Lower leg skin (tissue), 4 donors: ENCODE results near the gene PERM1. TPM values are rescaled to one million over a fixed set of nuclear protein-coding genes. Genes with fewer than 3 reads are reported as not detected.
A peak's percentile ranks its signal among the peaks of the same experiment; 100 is the strongest.
"Not testable (repeated sequence)": the region's sequence is repeated elsewhere in the genome, so short reads cannot be mapped to it uniquely, and the experiment has no call there.

Source experiments
- DNase-seq, 2 donors: peaks; one replicate each; pipeline ENCODE4 v3.0.0-alpha.2; 2019; ENCODE audit warnings: low spot score in 2 of 2
- H3K4me3 ChIP-seq: fragments of 200-600 bp; sonication (generic); 2 replicates; pipeline ENCODE4 v1.5.1; 2017; ENCODE audit warnings: mild to moderate bottlenecking, low read depth; ENCODE audit not compliant: poor library complexity, severe bottlenecking
- POLR2A ChIP-seq, 2 donors: fragments of 450-650 bp; IDR thresholded peaks; one replicate each; pipeline ENCODE4 v1.6.1; 2016 to 2017; ENCODE audit warnings: antibody characterized with exemption in 2 of 2, mild to moderate bottlenecking in 1 of 2, moderate library complexity in 1 of 2
- WGBS, 2 donors: methylation state at CpG; one replicate each; pipeline ENCODE4 v1.1.5; 2018; 5-methylcytosine and 5-hydroxymethylcytosine counted together
- intact Hi-C: fragments of 100-400 bp; cut with DNase I; formaldehyde crosslinking; loops from one replicate; pipeline ENCODE4 v1.15.0; 2023; ENCODE audit warnings: low total_unique reads
- total RNA-seq, 4 donors: library from RNA; depleted of rRNA; stranded (reverse); fragments of >200 nt; gene quantifications; one replicate each; pipeline ENCODE4 v1.1.0, GENCODE V29; 2016
- TF ChIP-seq, protein P1 (sequence below), 3 donors: fragments of 450-650 bp; IDR thresholded peaks; one replicate each; pipeline ENCODE4 v1.5.1; 2016; ENCODE audit warnings: antibody characterized with exemption in 3 of 3, mild to moderate bottlenecking in 3 of 3, moderate library complexity in 2 of 3

Gene PERM1
- total RNA-seq, 4 donors from 2014 or later: 0.17 to 0.46 (median 0.29) TPM; not detected in 1

DNA sequence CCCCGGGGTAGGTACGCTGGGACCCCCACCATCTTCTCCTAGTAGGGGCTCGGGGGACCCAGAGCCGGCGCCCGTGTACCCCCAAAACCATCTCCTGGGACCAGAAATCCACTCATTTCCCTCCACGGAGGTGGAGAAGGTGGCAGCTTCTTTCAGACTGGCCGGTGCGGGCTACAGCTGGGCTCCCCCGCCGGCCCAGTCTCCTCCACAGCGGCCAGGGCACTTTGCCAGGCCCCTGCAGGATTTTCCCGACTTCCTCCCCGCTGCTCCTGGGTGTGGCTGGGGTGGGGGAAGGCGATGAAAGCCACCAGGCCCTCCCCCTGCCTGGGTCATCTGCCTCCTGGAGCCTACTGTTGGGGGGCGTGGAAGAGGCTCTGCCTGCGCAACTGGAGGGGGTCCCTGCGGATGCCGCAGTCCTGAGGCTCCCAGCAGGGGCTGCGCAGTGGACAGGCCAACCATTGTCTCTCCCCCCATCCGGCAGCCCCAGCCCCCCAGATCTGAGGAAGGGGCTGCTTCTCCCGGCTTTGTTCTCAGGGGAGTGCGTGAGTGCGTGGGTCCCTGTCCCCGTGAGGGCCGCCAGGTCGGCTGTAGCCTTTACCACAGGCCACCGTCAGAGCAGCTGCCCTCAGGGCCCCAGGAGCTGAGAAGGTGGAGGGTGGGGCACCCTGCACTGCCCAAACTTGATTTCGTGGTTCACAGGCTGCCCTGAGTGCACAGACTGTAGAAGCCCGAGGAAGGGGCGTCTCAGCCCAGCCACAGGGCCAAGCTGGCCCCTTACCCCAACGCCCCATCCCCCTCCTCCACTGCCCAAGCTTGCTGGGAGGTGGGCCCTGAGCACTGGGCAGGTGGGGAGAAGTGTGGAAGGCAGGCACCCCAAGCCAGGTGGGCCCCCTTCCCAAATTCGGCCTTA is 39.4 kb upstream of the PERM1 start:
- TF ChIP-seq, protein P1, sequence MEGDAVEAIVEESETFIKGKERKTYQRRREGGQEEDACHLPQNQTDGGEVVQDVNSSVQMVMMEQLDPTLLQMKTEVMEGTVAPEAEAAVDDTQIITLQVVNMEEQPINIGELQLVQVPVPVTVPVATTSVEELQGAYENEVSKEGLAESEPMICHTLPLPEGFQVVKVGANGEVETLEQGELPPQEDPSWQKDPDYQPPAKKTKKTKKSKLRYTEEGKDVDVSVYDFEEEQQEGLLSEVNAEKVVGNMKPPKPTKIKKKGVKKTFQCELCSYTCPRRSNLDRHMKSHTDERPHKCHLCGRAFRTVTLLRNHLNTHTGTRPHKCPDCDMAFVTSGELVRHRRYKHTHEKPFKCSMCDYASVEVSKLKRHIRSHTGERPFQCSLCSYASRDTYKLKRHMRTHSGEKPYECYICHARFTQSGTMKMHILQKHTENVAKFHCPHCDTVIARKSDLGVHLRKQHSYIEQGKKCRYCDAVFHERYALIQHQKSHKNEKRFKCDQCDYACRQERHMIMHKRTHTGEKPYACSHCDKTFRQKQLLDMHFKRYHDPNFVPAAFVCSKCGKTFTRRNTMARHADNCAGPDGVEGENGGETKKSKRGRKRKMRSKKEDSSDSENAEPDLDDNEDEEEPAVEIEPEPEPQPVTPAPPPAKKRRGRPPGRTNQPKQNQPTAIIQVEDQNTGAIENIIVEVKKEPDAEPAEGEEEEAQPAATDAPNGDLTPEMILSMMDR (IDR thresholded peaks at IDR 0.05): no peak
- no peak for TF ChIP-seq POLR2A (IDR thresholded peaks at IDR 0.05)
- no peak overlapping the region for H3K4me3 ChIP-seq
- no peak for DNase-seq
- intact Hi-C loops: no loop called here
- 18 to 22% methylated on average over 24 to 32 of the region's 33 CpGs for WGBS, 2 donors

DNA sequence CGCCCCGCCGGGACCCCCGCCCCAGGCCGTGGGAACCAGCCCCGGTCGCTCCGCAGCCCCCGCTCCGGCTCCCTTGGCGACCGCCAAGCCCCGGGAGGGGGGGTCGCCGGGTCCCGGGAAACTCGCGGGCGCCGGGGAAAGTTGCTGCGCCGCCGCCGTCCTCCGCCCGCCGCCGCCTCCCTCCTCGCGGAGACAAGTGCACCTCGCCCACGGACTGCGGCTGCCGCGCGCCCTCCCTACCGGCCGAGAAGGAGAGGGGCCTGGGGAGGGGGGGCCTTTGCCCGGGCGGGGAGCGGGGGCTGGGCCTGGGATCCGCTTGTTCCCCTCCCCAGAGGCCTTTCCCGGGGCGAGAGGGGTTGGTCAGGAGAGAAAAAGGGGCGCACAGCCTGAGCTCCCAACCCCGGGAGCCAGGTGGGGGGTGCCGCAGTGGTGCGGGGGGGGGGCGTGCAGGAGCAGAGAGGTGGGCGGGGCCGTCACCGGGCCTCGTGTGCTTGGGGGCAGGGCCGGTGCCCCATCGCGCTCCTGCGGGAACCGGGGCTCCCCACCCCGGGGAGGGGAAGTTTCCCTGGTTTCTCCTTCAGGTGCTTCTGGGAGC is 38.6 kb upstream of the PERM1 start:
- WGBS, 2 donors: 0% methylated on average over 10 to 25 of the region's 59 CpGs
- intact Hi-C loops: no loop called here

DNA sequence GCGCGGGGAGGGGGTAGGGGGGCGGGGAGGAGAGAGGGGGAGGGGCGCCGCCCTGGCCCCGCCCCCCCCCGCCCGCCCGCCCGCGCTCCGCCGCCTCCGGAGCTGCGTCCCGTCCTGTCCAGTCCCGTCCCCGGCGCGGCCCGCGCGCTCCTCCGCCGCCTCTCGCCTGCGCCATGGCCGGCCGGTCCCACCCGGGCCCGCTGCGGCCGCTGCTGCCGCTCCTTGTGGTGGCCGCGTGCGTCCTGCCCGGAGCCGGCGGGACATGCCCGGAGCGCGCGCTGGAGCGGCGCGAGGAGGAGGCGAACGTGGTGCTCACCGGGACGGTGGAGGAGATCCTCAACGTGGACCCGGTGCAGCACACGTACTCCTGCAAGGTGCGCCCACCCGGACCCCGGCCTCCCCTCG is 38.1 kb upstream of the PERM1 start, which contains the start of gene AGRN:
AGRN (plus strand) TSS at position 121 of the 405 bp plus-strand sequence; CDS start at position 174, 53 bp downstream.
- WGBS, 2 donors: 1% methylated on average over 36 of the region's 58 CpGs; no CpG with 5 or more reads in 1 of the 2 donors
- intact Hi-C loops: no loop called here
- TF ChIP-seq, protein P1 (IDR thresholded peaks at IDR 0.05): no peak
- TF ChIP-seq POLR2A (IDR thresholded peaks at IDR 0.05): no peak
- H3K4me3 ChIP-seq: peak within 1 kb of the TSS; percentile 37
- no peak for DNase-seq

More for the DNA sequence above, 38.6 kb upstream of the PERM1 start:
- DNase-seq: no peak
- TF ChIP-seq, protein P1 (IDR thresholded peaks at IDR 0.05): no peak
- TF ChIP-seq POLR2A (IDR thresholded peaks at IDR 0.05): no peak
- peak overlapping the region; percentile 37 for H3K4me3 ChIP-seq

DNA sequence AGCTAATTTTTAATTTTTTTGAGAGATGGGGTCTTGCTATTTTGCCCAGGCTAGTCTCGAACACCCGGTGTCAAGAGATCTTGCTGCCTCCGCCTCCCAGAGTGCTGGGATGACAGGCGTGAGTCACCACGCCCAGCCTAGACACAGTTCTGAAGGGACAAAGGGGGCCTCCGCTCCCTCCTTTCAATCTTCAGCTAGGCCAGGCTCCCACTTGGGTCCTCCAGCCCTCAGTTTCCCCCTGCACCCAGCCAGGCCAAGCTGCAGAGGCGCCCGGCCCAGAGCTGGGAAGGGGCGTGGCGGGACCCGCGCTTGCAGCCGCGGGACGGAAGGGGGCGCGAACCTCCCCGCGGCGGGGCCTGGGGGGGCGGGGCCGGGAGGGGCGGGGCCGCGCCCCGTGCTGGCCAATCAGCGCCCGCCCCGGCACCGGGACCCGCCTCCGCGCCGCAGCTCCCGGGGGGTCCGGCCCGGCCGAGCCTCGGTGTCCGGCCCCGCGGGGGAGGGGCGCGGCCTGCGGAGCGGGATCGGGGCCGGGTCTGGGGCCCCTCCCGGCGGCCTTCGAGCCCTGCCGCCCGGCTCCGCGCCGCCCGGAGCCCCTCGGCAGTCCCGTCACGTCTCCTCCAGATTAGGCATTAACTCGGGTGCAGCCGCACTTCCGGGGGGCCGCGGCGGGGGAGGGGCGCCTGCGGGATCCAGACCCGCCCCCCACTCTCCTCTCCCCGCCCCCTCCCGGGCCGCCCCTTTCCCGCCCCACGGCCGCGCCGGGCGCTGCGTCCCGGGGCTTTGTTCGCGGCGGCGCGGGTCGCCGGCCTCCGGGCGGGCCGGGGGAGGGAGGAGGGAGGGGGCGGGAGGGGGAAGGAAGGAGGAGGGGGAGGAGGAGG is 37.5 kb upstream of the PERM1 start:
- intact Hi-C loops: no loop called here
- H3K4me3 ChIP-seq: peak overlapping the region; percentile 27
- TF ChIP-seq, protein P1 (IDR thresholded peaks at IDR 0.05): no peak
- no peak for TF ChIP-seq POLR2A (IDR thresholded peaks at IDR 0.05)
- WGBS, 2 donors: 2 to 4% methylated on average over 20 to 25 of the region's 91 CpGs
- DNase-seq: peak in 1 of 2 donors; percentile 95

DNA sequence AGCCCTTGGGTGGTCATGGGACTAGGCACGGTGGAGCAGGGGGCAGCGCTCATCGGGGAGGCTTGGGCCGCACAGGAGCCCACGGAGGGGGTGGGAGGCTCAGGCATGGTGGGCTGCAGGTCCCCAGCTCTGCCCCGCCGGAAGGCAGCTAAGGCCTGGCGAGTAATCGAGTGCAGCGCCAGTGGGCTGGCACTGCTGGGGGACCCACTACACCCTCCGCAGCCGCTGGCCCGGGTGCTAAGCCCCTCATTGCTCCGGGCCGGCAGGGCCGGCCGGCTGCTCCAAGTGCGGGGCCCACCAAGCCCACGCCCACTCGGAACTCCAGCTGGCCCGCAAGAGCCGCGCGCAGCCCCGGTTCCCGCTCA is 36.4 kb upstream of the PERM1 start:
- H3K4me3 ChIP-seq, DNase-seq, intact Hi-C loops: not testable (repeated sequence)
- 88 to 94% methylated on average over 10 to 16 of the region's 26 CpGs for WGBS, 2 donors

DNA sequence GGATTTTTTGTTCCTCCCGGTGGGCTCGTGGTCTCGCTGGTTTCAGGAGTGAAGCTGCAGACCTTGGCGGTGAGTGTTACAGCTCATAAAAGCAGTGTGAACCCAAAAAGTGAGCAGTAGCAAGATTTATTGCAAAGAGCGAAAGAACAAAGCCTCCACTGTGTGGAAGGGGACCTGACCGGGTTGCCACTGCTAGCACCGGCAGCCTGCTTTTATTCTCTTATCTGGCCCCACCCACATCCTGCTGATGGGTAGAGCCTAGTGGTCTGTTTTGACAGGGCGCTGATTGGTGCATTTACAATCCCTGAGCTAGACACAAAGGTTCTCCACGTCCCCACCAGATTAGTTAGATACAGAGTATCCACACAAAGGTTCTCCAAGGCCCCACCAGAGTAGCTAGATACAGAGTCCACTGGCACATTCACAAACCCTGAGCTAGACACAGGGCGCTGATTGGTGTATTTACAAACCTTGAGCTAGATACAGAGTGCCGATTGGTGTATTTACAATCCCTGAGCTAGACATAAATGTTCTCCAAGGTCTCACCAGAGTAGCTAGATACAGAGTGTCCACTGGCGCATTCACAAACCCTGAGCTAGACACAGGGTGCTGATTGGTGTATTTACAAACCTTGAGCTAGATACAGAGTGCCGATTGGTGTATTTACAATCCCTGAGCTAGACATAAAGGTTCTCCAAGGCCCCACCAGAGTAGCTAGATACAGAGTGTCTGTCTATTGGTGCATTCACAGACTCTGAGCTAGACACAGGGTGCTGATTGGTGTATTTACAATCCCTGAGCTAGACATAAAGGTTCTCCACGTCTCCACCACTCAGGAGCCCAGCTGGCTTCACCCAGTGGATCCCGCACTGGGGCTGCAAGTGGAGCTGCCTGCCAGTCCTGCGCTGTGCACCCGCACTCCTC is 35.8 kb upstream of the PERM1 start:
- intact Hi-C loops, DNase-seq, H3K4me3 ChIP-seq: not testable (repeated sequence)
- 80 to 85% methylated on average over 16 to 17 of the region's 17 CpGs for WGBS, 2 donors
